Fibroblast of the conjunctiva (primary cell): Measurements from ENCODE around the gene CARD14.
"Not testable (repeated sequence)": the region's sequence is repeated elsewhere in the genome, so short reads cannot be mapped to it uniquely, and the experiment has no call there.

ENCODE experiments used
- DNase-seq: peaks from one replicate; pipeline ENCODE4 v3.0.0-alpha.2; 2010; ENCODE audit warnings: low read depth

CARD14 gene

GRCh38 chr17:80223838-80224497 is 54.1 kb downstream of the CARD14 start:
- no peak for DNase-seq

GRCh38 chr17:80224683-80225082 is 54.9 kb downstream of the CARD14 start:
- no peak for DNase-seq

GRCh38 chr17:80225230-80225629 is 55.4 kb downstream of the CARD14 start:
- no peak for DNase-seq

GRCh38 chr17:80227156-80227555 is 57.3 kb downstream of the CARD14 start:
- DNase-seq = no peak

- DNase-seq = no peak
Observed at GRCh38 chr17:80227666-80228065, 57.8 kb downstream of the CARD14 start.

GRCh38 chr17:80228477-80228876 is 58.6 kb downstream of the CARD14 start:
- DNase-seq = no peak

GRCh38 chr17:80229011-80229410 is 59.2 kb downstream of the CARD14 start:
- DNase-seq = no peak

- DNase-seq = no peak
Observed at GRCh38 chr17:80232438-80232837, 62.6 kb downstream of the CARD14 start.

- DNase-seq = no peak
Observed at GRCh38 chr17:80233202-80233601, 63.4 kb downstream of the CARD14 start.

- no peak for DNase-seq
Observed at GRCh38 chr17:80236911-80237310, 67.1 kb downstream of the CARD14 start.

- DNase-seq = no peak
Observed at GRCh38 chr17:80237386-80237785, 67.6 kb downstream of the CARD14 start.

- DNase-seq = no peak
Observed at GRCh38 chr17:80242505-80242904, 72.7 kb downstream of the CARD14 start.

- no peak for DNase-seq
Observed at GRCh38 chr17:80243526-80244433, 74.0 kb downstream of the CARD14 start.

GRCh38 chr17:80244448-80244847 is 74.6 kb downstream of the CARD14 start:
- not testable (repeated sequence) for DNase-seq

- no peak for DNase-seq
Observed at GRCh38 chr17:80244871-80245509, 75.2 kb downstream of the CARD14 start.

GRCh38 chr17:80245566-80246265 is 75.9 kb downstream of the CARD14 start:
- DNase-seq = no peak

- no peak for DNase-seq
Observed at GRCh38 chr17:80246266-80246681, 76.4 kb downstream of the CARD14 start.

GRCh38 chr17:80246726-80247125 is 76.9 kb downstream of the CARD14 start:
- no peak for DNase-seq

GRCh38 chr17:80247561-80247960 is 77.7 kb downstream of the CARD14 start:
- no peak for DNase-seq

GRCh38 chr17:80248001-80248893 is 78.4 kb downstream of the CARD14 start:
- DNase-seq = no peak
